Spleen (tissue), 11 donors: ENCODE results near the gene DNAJC15. TPM values are rescaled to one million over a fixed set of nuclear protein-coding genes. Genes with fewer than 3 reads are reported as not detected.
A peak's percentile ranks its signal among the peaks of the same experiment; 100 is the strongest.

Experiments
- DNase-seq: peaks from one replicate; pipeline ENCODE4 v3.0.0-alpha.2; 2020
- H3K27ac ChIP-seq, 8 donors: fragments of 200-600 bp; sonication (generic) in 7 of 8; 1 replicate in 4 of 8; 2 replicates in 4 of 8; pipeline versions ENCODE4 v1.5.0 to v1.8.0; 2016 to 2021; ENCODE audit warnings: inconsistent platforms in 4 of 8, mild to moderate bottlenecking in 4 of 8, moderate library complexity in 1 of 8
- H3K27me3 ChIP-seq, 7 donors: fragments of 200-600 bp; sonication (generic) in 6 of 7; replicated peaks in 1 of 7; 1 replicate in 4 of 7; 2 replicates in 3 of 7; pipeline versions ENCODE4 v1.5.0 to v1.8.0; 2016 to 2021; ENCODE audit warnings: inconsistent platforms in 3 of 7, mild to moderate bottlenecking in 1 of 7
- H3K36me3 ChIP-seq, 6 donors: fragments of 200-600 bp; sonication (generic) in 5 of 6; 1 replicate in 4 of 6; 2 replicates in 2 of 6; pipeline versions ENCODE4 v1.5.0 to v1.8.0; 2016 to 2021; ENCODE audit warnings: inconsistent platforms in 2 of 6
- H3K4me1 ChIP-seq, 6 donors: fragments of 200-600 bp; sonication (generic) in 5 of 6; 1 replicate in 3 of 6; 2 replicates in 3 of 6; pipeline versions ENCODE4 v1.5.0 to v1.8.0; 2016 to 2021; ENCODE audit warnings: inconsistent platforms in 3 of 6
- H3K4me3 ChIP-seq, 8 donors: fragments of 200-600 bp; sonication (generic) in 7 of 8; 1 replicate in 4 of 8; 2 replicates in 4 of 8; pipeline versions ENCODE4 v1.5.0 to v1.8.0; 2016 to 2021; ENCODE audit warnings: inconsistent platforms in 4 of 8, mild to moderate bottlenecking in 4 of 8, moderate library complexity in 2 of 8
- H3K9me3 ChIP-seq, 8 donors: fragments of 200-600 bp; sonication (generic) in 7 of 8; 1 replicate in 4 of 8; 2 replicates in 4 of 8; pipeline versions ENCODE4 v1.5.0 to v1.8.0; 2016 to 2021; ENCODE audit warnings: inconsistent platforms in 4 of 8
- POLR2A ChIP-seq, 3 donors: fragments of 450-650 bp; IDR thresholded peaks; one replicate each; pipeline ENCODE4 v1.5.1; 2017; ENCODE audit warnings: antibody characterized with exemption in 3 of 3, mild to moderate bottlenecking in 1 of 3
- POLR2AphosphoS5 ChIP-seq, 3 donors: sonication (generic); formaldehyde crosslinking; IDR thresholded peaks; one replicate each; pipeline ENCODE4 v1.5.1; 2017; ENCODE audit warnings: antibody characterized with exemption in 3 of 3
- WGBS, 5 donors: extraction: QIAGEN DNeasy Blood & Tissue Kit in 3 of 5; methylation state at CpG; one replicate each; pipeline versions ENCODE4 v1.1.5 to v1.1.7; 2013 to 2018; 5-methylcytosine and 5-hydroxymethylcytosine counted together
- intact Hi-C: fragments of 100-400 bp; cut with DNase I; formaldehyde crosslinking; loops from one replicate; pipeline ENCODE4 v1.15.0; 2023; ENCODE audit warnings: low total_unique reads
- polyA plus RNA-seq, 3 donors: library from polyadenylated mRNA; stranded (reverse); fragments of 200-250 nt; gene quantifications; one replicate each; pipeline ENCODE4 v1.2.1, GENCODE V29; 2013
- total RNA-seq, 7 donors: library from RNA; depleted of rRNA in 3 of 7; stranded (reverse); fragments of >200 nt in 3 of 7; fragmentation: NEBNext Ultra II Directional in 4 of 7; extraction: Animal tissue kit (Norgen Biotek cat#: 25700) in 4 of 7; gene quantifications; one replicate each; pipeline versions ENCODE4 v1.1.0 to v1.2.1, GENCODE V29; 2016 to 2021
- TF ChIP-seq, protein P1 (sequence below), 11 experiments: fragments of 200-600 bp in 7 of 11; fragments of 450-650 bp in 4 of 11; sonication (generic) in 4 of 11; IDR thresholded peaks in 8 of 11; conservative IDR thresholded peaks in 3 of 11; 1 replicate in 7 of 11; 2 replicates in 4 of 11; pipeline versions ENCODE4 v1.4.0 to v1.8.0; 2016 to 2021; ENCODE audit warnings: antibody characterized with exemption in 11 of 11, inconsistent platforms in 4 of 11, mild to moderate bottlenecking in 1 of 11
- donor health status: healthy with polysubstance abuse.
- donor health status: DM: no; HTN: no; CAD: no; lungs with moderate emphysema.
- donor health status: DM: no; HTN: no; CAD: no.
- donor health status: Bipolar disorder and iron deficiency.
- donor health status: healthy.
- donor health status: DM: no; HTN: no; CAD: no.
- donor health status: DM: yes; HTN: yes; CAD: no.

DNAJC15 gene
- total and polyA plus RNA-seq, 10 donors, result 6.7 to 17.4 (median 11.8) TPM

DNA sequence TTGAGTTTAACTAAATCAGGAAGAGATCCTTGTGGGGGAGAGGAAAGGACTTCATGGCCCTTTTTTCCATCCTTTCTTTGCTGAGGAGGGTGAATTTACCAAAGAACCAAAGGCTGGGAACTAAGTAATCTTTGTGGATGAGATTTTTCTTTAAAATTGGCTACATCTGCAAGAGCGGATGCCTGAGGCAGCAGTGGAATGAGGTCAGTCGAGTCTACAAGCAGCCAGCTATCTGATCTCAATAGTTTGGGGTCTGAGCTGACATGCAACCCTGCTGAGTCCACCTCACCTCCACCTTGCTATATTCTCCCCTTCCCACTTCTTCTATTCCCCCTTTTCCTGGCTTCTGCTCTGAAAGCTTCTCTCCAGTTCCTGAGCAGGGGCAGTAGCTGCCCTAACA, 3.6 kb upstream of the DNAJC15 start:
- no peak for DNase-seq
- intact Hi-C loops, result no loop called here
- Histone ChIP-seq H3K4me3 (no peak overlapping the region), H3K27me3 (no peaks in the 10 kb centered on the region), H3K36me3 (no peaks in the 10 kb centered on the region), H3K4me1 (peaks cover 4 to 20% (median 13%) of the 10 kb centered on the region in 6 donors), H3K9me3 (no peaks in the 10 kb centered on the region), H3K27ac (no peak overlapping the region)
- 68 to 89% (median 80%) methylated on average over 2 of the region's 2 CpGs for WGBS, 5 donors
- TF ChIP-seq, protein P1, sequence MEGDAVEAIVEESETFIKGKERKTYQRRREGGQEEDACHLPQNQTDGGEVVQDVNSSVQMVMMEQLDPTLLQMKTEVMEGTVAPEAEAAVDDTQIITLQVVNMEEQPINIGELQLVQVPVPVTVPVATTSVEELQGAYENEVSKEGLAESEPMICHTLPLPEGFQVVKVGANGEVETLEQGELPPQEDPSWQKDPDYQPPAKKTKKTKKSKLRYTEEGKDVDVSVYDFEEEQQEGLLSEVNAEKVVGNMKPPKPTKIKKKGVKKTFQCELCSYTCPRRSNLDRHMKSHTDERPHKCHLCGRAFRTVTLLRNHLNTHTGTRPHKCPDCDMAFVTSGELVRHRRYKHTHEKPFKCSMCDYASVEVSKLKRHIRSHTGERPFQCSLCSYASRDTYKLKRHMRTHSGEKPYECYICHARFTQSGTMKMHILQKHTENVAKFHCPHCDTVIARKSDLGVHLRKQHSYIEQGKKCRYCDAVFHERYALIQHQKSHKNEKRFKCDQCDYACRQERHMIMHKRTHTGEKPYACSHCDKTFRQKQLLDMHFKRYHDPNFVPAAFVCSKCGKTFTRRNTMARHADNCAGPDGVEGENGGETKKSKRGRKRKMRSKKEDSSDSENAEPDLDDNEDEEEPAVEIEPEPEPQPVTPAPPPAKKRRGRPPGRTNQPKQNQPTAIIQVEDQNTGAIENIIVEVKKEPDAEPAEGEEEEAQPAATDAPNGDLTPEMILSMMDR (IDR thresholded peaks at IDR 0.05 in 8 of 11, conservative IDR thresholded peaks at IDR 0.05 in 3 of 11), result no peak
- TF ChIP-seq POLR2AphosphoS5 (IDR thresholded peaks at IDR 0.05), result no peak
- no peak for TF ChIP-seq POLR2A (IDR thresholded peaks at IDR 0.05)

DNA sequence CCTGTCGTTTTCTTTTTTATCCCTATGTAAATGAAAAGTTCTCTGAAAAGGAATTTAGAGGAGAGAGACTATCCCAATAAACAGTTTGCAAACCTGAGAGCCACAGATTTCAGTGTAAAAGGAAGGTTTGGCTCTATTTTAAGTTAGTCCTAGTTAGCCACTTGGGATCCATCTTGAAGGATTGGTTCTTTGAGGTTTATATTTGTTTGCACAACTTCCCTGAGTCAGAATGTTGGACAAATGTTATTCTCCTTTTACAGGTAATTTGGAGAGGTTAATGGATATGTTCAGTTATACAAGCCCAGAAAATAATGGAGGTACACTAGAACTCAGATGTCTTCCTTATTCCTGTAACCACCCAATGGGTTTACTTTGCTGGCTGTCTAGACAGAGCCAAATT, 2.6 kb upstream of the DNAJC15 start:
- TF ChIP-seq, protein P1 (IDR thresholded peaks at IDR 0.05 in 8 of 11, conservative IDR thresholded peaks at IDR 0.05 in 3 of 11), result no peak
- TF ChIP-seq POLR2A (IDR thresholded peaks at IDR 0.05) (no peak), POLR2AphosphoS5 (IDR thresholded peaks at IDR 0.05) (no peak)
- Histone ChIP-seq H3K27ac (no peak overlapping the region), H3K36me3 (no peaks in the 10 kb centered on the region), H3K27me3 (no peaks in the 10 kb centered on the region), H3K4me3 (no peak overlapping the region), H3K9me3 (no peaks in the 10 kb centered on the region), H3K4me1 (peaks cover 11 to 30% (median 22%) of the 10 kb centered on the region in 6 donors)
- 71 to 82% (median 74%) methylated on average over 1 of the region's 1 CpG for WGBS, 5 donors
- DNase-seq, result no peak
- intact Hi-C loops, result no loop called here

- no peaks in the 10 kb centered on the region for H3K36me3 ChIP-seq
- H3K4me1 ChIP-seq, result peaks cover 11 to 43% (median 33%) of the 10 kb centered on the region in 6 donors
- H3K27ac ChIP-seq, result no peak overlapping the region
- DNase-seq, result no peak
- intact Hi-C loops, result no loop called here
- 90 to 93% (median 92%) methylated on average over 11 of the region's 11 CpGs for WGBS, 5 donors
- TF ChIP-seq POLR2AphosphoS5 (IDR thresholded peaks at IDR 0.05), result no peak
- TF ChIP-seq, protein P1 (IDR thresholded peaks at IDR 0.05 in 8 of 11, conservative IDR thresholded peaks at IDR 0.05 in 3 of 11), result no peak
- TF ChIP-seq POLR2A (IDR thresholded peaks at IDR 0.05), result no peak
- no peak overlapping the region for H3K4me3 ChIP-seq
- no peaks in the 10 kb centered on the region for H3K27me3 ChIP-seq
- no peaks in the 10 kb centered on the region for H3K9me3 ChIP-seq
These were observed 1.3 kb upstream of the DNAJC15 start for GRCh38 chr13:43021926-43022670.

DNA sequence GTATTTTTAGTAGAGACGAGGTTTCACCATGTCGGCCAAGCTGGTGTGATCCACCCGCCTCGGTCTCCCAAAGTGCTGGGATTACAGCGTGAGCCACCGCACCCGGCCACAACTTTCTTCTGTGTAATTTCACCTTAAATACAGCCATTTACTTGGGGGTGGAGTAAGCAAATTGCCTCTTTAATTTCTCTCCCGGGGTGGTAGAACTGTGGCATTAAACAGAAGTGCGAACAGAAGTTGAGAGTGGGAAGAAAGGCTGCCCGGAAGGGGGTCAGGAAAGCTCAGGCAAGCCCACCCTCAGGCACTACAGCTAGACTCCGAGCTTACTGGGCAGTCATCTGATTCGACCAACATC, 475 bp upstream of the DNAJC15 start:
- intact Hi-C loops, result no loop called here
- H3K27ac ChIP-seq, result peak overlapping the region; percentile 78 to 92 (median 89)
- no peak for TF ChIP-seq POLR2AphosphoS5 (IDR thresholded peaks at IDR 0.05)
- TF ChIP-seq, protein P1 (IDR thresholded peaks at IDR 0.05 in 8 of 11, conservative IDR thresholded peaks at IDR 0.05 in 3 of 11), result no peak
- TF ChIP-seq POLR2A (IDR thresholded peaks at IDR 0.05), result no peak
- no peaks in the 10 kb centered on the region for H3K27me3 ChIP-seq
- H3K36me3 ChIP-seq, result peaks cover 0 to 4% (median 0%) of the 10 kb centered on the region in 6 donors
- H3K9me3 ChIP-seq, result no peaks in the 10 kb centered on the region
- H3K4me3 ChIP-seq, result peak overlapping the region; percentile 56 to 75 (median 62)
- H3K4me1 ChIP-seq, result peaks cover 11 to 51% (median 35%) of the 10 kb centered on the region in 6 donors
- no peak for DNase-seq
- WGBS, 5 donors, result 67 to 75% (median 72%) methylated on average over 12 of the region's 12 CpGs
